CD14-positive monocyte (primary cell): Measurements from ENCODE around the gene TOPBP1. TPM values are rescaled to one million over a fixed set of nuclear protein-coding genes. Genes with fewer than 3 reads are reported as not detected.

Experiments used
- DNase-seq, 3 donors: peaks; one replicate each; pipeline ENCODE4 v3.0.0-alpha.2; 2011 to 2022
- H2AFZ ChIP-seq: 2 replicates; pipeline ENCODE4 v1.6.0; 2012; ENCODE audit warnings: mild to moderate bottlenecking, low read depth, low read length, inconsistent platforms; ENCODE audit not compliant: insufficient read depth, poor library complexity, severe bottlenecking
- H3K27ac ChIP-seq, 2 donors: 1 replicate in 1 of 2; 2 replicates in 1 of 2; pipeline ENCODE4 v1.5.1; 2012 to 2013; ENCODE audit warnings: low read length in 2 of 2, control low read depth in 1 of 2, inconsistent platforms in 1 of 2, low read depth in 1 of 2, mild to moderate bottlenecking in 1 of 2
- H3K27me3 ChIP-seq, 2 donors: one replicate each; pipeline versions ENCODE4 v1.6.0 to v1.6.1; 2011 to 2013; ENCODE audit warnings: low read length in 2 of 2; ENCODE audit not compliant: control insufficient read depth in 2 of 2, insufficient read depth in 2 of 2
- H3K36me3 ChIP-seq, 2 donors: replicated peaks in 1 of 2; 1 replicate in 1 of 2; 2 replicates in 1 of 2; pipeline versions ENCODE4 v1.5.1 to v1.6.1; 2012 to 2013; ENCODE audit warnings: low read length in 2 of 2, control low read depth in 1 of 2, inconsistent platforms in 1 of 2, mild to moderate bottlenecking in 1 of 2; ENCODE audit not compliant: insufficient read depth in 2 of 2, control insufficient read depth in 1 of 2
- H3K4me1 ChIP-seq, 2 donors: 1 replicate in 1 of 2; 2 replicates in 1 of 2; pipeline versions ENCODE4 v1.5.1 to v1.6.1; 2012 to 2013; ENCODE audit warnings: low read length in 2 of 2, control low read depth in 1 of 2, inconsistent platforms in 1 of 2, mild to moderate bottlenecking in 1 of 2, moderate library complexity in 1 of 2; ENCODE audit not compliant: insufficient read depth in 2 of 2, control insufficient read depth in 1 of 2
- H3K4me2 ChIP-seq: replicated peaks from 2 replicates; pipeline ENCODE3; 2012; ENCODE audit warnings: low read length, moderate library complexity, mild to moderate bottlenecking; ENCODE audit not compliant: poor library complexity, severe bottlenecking; ENCODE audit errors: extremely low read depth
- H3K4me3 ChIP-seq, 3 experiments: fragments of 200-600 bp in 1 of 3; sonication (generic) in 1 of 3; replicated peaks in 1 of 3; 1 replicate in 2 of 3; 2 replicates in 1 of 3; pipeline ENCODE4 v1.5.1; 2011 to 2013; ENCODE audit warnings: low read length in 3 of 3, mild to moderate bottlenecking in 3 of 3, control low read depth in 2 of 3, low read depth in 2 of 3, inconsistent platforms in 1 of 3, moderate library complexity in 1 of 3
- H3K79me2 ChIP-seq: 2 replicates; pipeline ENCODE4 v1.6.0; 2012; ENCODE audit warnings: mild to moderate bottlenecking, control low read depth, inconsistent platforms, low read length, moderate library complexity; ENCODE audit not compliant: insufficient read depth
- H3K9ac ChIP-seq: 2 replicates; pipeline ENCODE4 v1.6.0; 2017; ENCODE audit warnings: low read length, mild to moderate bottlenecking; ENCODE audit not compliant: insufficient read depth, poor library complexity, severe bottlenecking
- H3K9me3 ChIP-seq, 2 donors: replicated peaks in 1 of 2; 1 replicate in 1 of 2; 2 replicates in 1 of 2; pipeline versions ENCODE4 v1.5.1 to v1.6.1; 2012 to 2013; ENCODE audit warnings: low read length in 2 of 2, control low read depth in 1 of 2; ENCODE audit not compliant: control insufficient read depth in 1 of 2, insufficient read depth in 1 of 2
- H4K20me1 ChIP-seq: 2 replicates; pipeline ENCODE4 v1.6.0; 2012; ENCODE audit warnings: mild to moderate bottlenecking, low read length, control low read depth, moderate library complexity; ENCODE audit not compliant: insufficient read depth
- H3K27ac Mint-ChIP-seq, 7 donors: one replicate each; pipeline ENCODE4 v1.8.0; 2020; ENCODE audit warnings: mild to moderate bottlenecking in 7 of 7, mixed read lengths in 7 of 7, moderate library complexity in 6 of 7, inconsistent platforms in 2 of 7
- H3K27me3 Mint-ChIP-seq, 3 donors: one replicate each; pipeline ENCODE4 v1.8.0; 2021 to 2022; ENCODE audit warnings: low read depth in 3 of 3, mild to moderate bottlenecking in 3 of 3, mixed read lengths in 3 of 3, moderate library complexity in 3 of 3, inconsistent platforms in 1 of 3
- H3K36me3 Mint-ChIP-seq, 2 donors: one replicate each; pipeline ENCODE4 v1.8.0; 2020; ENCODE audit warnings: mixed read lengths in 2 of 2, inconsistent platforms in 1 of 2, mild to moderate bottlenecking in 1 of 2
- H3K4me1 Mint-ChIP-seq: one replicate; pipeline ENCODE4 v1.8.0; 2020; ENCODE audit warnings: mild to moderate bottlenecking, mixed read lengths
- H3K4me3 Mint-ChIP-seq, 2 donors: one replicate each; pipeline ENCODE4 v1.8.0; 2020; ENCODE audit warnings: mild to moderate bottlenecking in 2 of 2, mixed read lengths in 2 of 2, moderate library complexity in 1 of 2
- H3K9me3 Mint-ChIP-seq, 7 donors: one replicate each; pipeline ENCODE4 v1.8.0; 2020 to 2022; ENCODE audit warnings: mixed read lengths in 7 of 7, mild to moderate bottlenecking in 6 of 7, moderate library complexity in 6 of 7, inconsistent platforms in 2 of 7
- WGBS: methylation state at CpG from one replicate; pipeline ENCODE4 v1.1.5; 2013; ENCODE audit warnings: missing lambda C conversion rate; ENCODE audit not compliant: insufficient coverage; 5-methylcytosine and 5-hydroxymethylcytosine counted together
- intact Hi-C, 2 donors: fragments of 100-400 bp; cut with micrococcal nuclease; formaldehyde crosslinking; loops; one replicate each; pipeline versions ENCODE4 v1.15.0 to v1.15.1; 2023
- polyA plus RNA-seq, 3 donors: library from polyadenylated mRNA; depleted of rRNA in 1 of 3; unstranded in 2 of 3; stranded (reverse) in 1 of 3; fragments of 300-500 nt in 2 of 3; fragments of >200 nt in 1 of 3; fragmentation: Illumina TruSeq in 2 of 3; gene quantifications; 1 replicate in 2 of 3; 2 replicates in 1 of 3; pipeline ENCODE4 v1.2.3, GENCODE V29; 2012 to 2021
- TF ChIP-seq, protein P1 (sequence below): fragments of 200-600 bp; IDR thresholded peaks from one replicate; pipeline ENCODE4 v1.8.0; 2022; ENCODE audit warnings: antibody characterized with exemption, mild to moderate bottlenecking

The TOPBP1 gene
- polyA plus RNA-seq, 3 donors = 4.9 to 24.3 (median 7.0) TPM

DNA sequence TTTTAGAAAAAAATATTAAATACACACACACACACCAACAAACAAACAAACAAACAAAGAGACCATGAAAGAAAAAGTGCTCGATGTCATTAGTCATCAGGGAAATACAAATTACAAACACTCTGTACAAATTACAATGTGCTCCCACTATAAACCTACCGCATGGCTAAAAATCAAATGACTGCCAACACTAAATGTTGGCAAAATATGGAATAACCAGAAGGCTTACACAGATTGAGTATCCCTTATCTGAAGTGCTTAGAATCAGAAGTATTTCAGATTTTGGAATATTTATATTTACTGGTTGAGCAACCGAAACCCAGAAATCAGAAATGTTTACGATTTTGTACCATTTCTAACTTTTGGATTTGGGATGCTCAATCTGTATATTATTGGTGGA, 54.8 kb downstream of the TOPBP1 start:
- Histone ChIP-seq H3K27me3 (no peaks in the 10 kb centered on the region), H3K4me3 (no peak overlapping the region), H3K79me2 (no peaks in the 10 kb centered on the region), H3K4me2 (no peak overlapping the region), H3K36me3 (peaks cover 61 to 93% of the 10 kb centered on the region in 2 donors), H3K4me1 (no peaks in the 10 kb centered on the region), H2AFZ (no peak overlapping the region), H3K9ac (no peak overlapping the region), H3K27ac (no peak overlapping the region), H4K20me1 (no peaks in the 10 kb centered on the region), H3K9me3 (no peaks in the 10 kb centered on the region)
- Mint-ChIP-seq H3K9me3 (no peaks in the 10 kb centered on the region), H3K27me3 (no peaks in the 10 kb centered on the region), H3K36me3 (peaks cover 71 to 81% of the 10 kb centered on the region in 2 donors), H3K4me3 (no peak overlapping the region), H3K4me1 (no peaks in the 10 kb centered on the region), H3K27ac (no peak overlapping the region)
- WGBS = 100% methylated on average over 1 of the region's 4 CpGs
- DNase-seq = no peak
- intact Hi-C loops = no loop called here
- TF ChIP-seq, protein P1, sequence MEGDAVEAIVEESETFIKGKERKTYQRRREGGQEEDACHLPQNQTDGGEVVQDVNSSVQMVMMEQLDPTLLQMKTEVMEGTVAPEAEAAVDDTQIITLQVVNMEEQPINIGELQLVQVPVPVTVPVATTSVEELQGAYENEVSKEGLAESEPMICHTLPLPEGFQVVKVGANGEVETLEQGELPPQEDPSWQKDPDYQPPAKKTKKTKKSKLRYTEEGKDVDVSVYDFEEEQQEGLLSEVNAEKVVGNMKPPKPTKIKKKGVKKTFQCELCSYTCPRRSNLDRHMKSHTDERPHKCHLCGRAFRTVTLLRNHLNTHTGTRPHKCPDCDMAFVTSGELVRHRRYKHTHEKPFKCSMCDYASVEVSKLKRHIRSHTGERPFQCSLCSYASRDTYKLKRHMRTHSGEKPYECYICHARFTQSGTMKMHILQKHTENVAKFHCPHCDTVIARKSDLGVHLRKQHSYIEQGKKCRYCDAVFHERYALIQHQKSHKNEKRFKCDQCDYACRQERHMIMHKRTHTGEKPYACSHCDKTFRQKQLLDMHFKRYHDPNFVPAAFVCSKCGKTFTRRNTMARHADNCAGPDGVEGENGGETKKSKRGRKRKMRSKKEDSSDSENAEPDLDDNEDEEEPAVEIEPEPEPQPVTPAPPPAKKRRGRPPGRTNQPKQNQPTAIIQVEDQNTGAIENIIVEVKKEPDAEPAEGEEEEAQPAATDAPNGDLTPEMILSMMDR = no peak

DNA sequence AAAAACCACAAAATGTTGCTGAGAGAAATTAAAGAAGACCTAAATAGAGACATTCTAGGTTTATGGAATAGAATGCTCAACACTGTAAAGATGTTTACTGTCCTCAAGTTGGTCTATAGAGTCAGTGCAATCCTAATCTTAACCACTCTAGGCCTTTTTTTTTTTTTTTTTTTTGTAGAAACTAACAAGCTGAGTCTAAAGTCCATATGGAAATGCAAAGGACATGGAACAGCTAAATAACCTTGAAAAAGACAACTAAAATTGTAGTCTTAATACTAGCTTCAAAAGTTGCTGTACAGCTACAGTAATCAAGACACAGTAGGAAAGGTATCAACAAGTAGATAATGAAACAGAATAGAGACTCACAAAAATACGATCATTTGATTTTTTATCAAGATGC, 55.4 kb downstream of the TOPBP1 start:
- H3K4me3 Mint-ChIP-seq = no peak overlapping the region
- no peak overlapping the region for H3K27ac Mint-ChIP-seq
- no peak overlapping the region for H3K27ac ChIP-seq
- TF ChIP-seq, protein P1 = no peak
- H3K9me3 ChIP-seq = no peaks in the 10 kb centered on the region
- H2AFZ ChIP-seq = no peak overlapping the region
- peaks cover 74 to 82% of the 10 kb centered on the region in 2 donors for H3K36me3 Mint-ChIP-seq
- H3K36me3 ChIP-seq = peaks cover 59 to 93% of the 10 kb centered on the region in 2 donors
- no peaks in the 10 kb centered on the region for H3K27me3 ChIP-seq
- H3K9ac ChIP-seq = no peak overlapping the region
- no peaks in the 10 kb centered on the region for H3K79me2 ChIP-seq
- no peak for DNase-seq
- H3K4me3 ChIP-seq = no peak overlapping the region
- H3K27me3 Mint-ChIP-seq = no peaks in the 10 kb centered on the region
- H4K20me1 ChIP-seq = no peaks in the 10 kb centered on the region
- H3K4me1 ChIP-seq = no peaks in the 10 kb centered on the region
- intact Hi-C loops = no loop called here
- H3K4me2 ChIP-seq = no peak overlapping the region
- no peaks in the 10 kb centered on the region for H3K9me3 Mint-ChIP-seq
- H3K4me1 Mint-ChIP-seq = no peaks in the 10 kb centered on the region
- no CpG with 5 or more reads among the region's 1 CpG for WGBS
